ENCODE results near the gene TRAIP. TPM values are rescaled to one million over a fixed set of nuclear protein-coding genes. Genes with fewer than 3 reads are reported as not detected.
"Not testable (repeated sequence)": the region's sequence is repeated elsewhere in the genome, so short reads cannot be mapped to it uniquely, and the experiment has no call there.

TRAIP gene
- total RNA-seq, 1 donor from 2014 or later, result 5.5 TPM

DNA sequence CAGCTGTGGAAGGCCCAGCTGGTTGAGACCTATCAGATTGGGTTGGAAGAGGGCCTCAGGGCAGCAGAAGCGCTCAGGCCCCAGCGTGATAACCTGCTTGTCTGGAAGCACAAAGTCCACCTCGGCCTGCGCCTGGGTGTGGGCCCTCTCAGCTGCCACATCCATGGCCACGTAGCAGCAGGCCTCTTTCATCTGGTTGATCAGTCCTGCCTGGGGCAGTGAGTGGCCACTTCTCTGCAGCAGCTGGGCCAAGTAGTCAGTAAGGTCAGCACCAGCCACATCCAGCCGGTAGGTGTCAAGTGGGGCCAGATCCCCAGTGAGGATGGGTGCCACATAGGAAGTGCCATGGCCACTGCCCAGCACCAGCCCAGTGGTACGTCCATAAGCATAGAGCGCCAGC lies 17.3 kb upstream of the TRAIP start:
- ATAC-seq, result no peak

DNA sequence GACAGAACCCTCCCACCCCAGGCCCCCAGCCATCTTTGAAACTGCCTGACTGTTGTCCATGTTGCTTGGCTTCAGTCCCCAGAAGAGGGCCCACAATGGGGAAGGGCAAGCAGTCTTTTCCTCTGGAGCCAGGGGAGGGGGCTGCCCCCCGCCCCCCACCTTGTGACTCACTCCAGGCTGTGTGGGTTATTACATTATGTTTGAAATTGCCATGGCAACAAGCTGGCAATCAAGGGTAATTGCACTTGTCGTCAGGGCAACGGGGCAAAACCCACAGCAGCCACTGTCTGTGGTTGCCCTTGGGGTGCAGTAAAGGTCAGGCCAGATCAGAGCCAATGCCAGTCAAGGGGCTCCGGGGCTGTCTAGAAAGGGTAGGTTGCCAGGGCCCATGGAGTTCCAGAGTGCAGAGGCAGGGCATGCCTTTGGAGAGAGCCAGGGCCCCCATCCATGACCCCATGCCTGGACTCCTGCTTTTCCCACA lies 16.5 kb upstream of the TRAIP start:
- ATAC-seq, result no peak

DNA sequence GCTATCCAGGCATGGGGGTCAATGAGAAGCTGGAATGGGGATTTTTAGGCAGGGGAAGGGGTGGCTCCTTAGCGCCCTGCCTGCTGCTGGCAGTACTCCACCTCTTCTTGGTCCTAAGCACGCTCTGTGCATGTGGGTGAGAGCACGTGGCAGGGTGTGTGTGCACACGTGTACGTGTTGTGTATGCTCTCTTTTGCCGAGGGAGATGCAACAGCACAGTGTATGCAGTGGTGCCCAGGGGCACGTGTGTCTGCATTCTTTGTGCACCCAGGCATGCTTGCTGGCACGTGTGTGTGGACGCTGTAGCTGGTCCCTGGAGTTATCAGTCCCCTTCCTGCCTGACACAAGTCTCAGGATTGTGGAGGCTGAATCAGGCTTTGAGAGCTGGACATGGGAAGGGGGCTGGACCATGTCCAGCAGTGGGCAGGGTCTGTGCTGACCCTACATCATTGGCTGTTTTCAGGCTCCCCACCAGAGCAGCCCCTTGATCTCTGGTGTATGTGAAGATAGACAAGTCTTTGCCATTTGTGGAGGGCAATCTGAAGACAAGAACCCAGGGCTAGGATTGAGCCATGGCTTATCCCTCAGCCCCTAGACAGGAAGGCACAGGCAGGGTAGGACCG lies 15.3 kb upstream of the TRAIP start:
- no peak for ATAC-seq

DNA sequence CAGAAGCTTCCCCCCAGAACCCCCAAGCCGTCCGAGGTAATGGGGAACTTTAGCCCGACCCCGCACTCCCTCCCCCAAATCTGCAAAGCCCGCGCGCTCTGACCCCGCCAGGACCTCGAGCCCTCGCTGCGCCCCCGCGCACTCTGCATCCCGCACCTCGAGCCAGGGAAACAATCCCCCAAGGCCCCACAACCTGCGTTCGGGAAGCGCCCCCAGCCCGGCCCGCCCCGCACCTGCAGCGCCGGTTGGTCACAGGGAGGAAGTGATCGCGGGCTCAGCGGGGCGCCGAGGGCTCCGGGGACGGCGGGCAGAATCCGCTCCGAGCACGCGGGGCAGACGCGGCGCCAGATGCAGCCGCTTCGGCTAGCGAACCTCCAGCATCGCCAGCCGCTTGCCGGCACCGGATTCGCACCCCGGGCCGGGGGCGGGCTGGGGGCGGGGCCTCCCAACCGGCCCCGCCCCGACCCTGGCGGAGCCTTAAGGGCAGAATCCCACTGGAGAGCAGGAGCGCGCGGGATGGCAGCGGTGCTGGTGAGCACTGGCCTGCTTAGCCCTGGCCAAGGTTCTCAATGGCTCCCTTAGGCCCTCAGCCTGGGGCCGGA lies 13.3 kb upstream of the TRAIP start, which contains the start of gene CAMKV:
Gene CAMKV (minus strand): TSS at position 382 of the 602 bp plus-strand sequence. CDS start 7,518 bp downstream, outside the sequence.
- no peak for ATAC-seq

DNA sequence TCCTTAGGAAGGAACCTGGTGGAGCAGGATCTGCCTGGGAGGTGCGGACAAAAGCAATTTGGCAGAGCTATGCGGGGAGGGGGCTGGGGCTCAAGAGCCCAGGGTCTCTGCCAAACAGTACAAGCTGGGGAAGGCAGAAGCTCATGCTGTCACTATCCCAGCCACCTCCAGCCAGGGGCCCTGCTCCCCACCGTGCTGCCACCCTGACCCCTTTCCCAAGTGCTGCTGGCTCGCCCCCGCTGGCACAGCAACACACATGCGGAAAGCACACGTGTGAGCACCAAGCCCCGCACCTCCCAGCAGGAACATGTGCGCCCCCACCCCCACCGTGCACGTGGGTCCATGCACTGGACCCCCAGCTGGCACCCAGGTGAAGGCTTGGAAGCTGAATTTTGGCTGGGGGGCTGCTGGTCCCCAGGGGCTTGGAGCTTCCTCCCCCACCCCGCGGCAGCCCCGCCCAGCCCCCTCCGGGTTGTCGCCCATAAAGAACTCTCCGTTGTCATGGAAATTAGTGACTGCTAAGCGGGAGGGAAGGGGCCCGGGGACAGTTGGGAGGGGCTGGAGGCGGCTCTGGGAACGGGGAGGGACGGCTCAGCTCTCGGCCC lies 12.6 kb upstream of the TRAIP start:
- no peak for ATAC-seq

DNA sequence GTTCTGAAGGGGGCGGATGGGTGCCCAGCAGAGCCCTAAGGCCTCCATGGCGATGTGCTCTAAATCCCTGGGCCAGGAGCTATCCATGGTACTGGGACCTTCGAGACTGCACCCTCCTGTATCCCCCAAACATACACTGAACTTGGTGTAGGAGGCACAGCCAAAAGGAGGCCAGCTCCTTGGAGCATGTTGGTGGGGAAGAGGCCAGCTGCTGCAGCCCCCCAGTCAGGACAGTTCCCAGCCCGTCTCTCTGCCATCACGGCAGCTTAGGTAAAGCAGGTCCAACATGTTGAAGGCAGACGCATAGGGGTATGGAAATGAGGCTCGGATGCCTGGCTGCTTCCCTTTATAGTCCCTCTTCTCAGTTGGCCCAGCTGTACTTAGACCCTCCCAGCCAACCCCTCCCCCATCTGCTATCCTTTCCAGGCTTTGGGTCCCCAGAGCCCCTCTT lies 11.5 kb upstream of the TRAIP start:
- ATAC-seq, result peak; percentile 29

DNA sequence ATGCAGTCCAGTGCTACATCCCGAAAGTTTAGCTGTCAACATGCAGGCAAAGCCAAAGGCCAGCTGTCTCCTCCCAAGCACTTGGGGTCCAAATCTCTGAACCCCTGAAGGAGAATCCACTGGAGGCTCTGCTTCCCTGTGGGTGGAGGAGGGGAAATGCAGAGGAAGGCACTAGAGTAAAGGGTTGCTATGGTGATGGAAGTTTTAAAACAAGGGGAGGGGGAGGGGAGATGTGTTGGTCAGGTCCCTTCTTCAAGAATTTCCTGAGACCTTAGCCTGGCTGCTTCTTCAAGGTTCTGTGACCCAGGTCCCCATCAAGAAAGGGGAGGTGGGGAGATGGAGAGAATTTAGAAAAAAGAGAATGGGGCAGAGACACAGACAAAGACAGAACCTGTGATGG lies 11.0 kb upstream of the TRAIP start:
- ATAC-seq, result no peak

DNA sequence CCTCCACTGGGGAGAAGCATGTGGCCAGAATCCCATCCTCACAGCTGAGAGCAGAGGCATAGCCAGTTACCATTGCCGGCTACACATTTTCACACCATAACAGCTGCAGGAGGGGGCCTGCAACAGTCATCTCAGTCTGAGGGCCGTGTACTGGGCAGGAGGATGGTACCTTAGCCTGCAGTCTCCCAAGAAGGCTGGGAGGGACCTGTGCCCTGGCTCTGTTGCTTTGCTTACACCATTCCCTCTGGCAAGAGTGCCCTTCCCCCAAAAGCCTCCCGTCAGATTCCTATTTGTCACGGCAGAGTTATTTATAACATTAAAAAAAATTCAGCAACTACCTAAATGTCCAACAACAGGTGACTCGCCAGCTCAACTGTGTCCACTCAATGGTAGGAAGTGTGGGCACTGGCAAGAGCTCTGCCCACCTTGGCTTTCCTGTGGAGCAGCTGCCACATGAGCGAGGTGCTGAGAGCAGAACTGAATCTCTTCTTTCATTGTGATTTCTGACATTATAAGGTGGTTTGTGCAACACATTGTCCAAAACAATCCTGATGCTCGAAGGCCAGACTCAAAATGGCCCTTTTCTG lies 8.9 kb upstream of the TRAIP start:
- no peak for ATAC-seq

DNA sequence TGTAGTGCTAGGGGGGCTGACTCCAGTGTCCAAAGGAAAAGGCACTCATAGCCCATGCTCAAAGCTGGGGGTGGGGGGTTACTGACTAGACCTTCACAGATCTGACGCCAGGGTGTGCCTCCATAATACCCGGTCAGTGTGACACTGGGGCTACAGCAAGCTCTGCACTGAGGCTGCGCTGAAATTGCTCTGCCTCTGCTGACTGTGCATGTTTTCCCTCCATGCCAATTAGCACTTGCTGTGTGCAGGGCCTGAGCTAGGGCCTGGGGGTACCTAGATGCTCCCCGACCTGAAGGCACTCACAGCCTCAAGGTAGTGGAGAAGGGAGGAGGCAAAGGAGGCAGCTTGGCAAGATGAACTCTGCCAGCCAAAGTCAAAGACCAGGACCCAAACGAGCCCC lies 8.1 kb upstream of the TRAIP start:
- no peak for ATAC-seq

DNA sequence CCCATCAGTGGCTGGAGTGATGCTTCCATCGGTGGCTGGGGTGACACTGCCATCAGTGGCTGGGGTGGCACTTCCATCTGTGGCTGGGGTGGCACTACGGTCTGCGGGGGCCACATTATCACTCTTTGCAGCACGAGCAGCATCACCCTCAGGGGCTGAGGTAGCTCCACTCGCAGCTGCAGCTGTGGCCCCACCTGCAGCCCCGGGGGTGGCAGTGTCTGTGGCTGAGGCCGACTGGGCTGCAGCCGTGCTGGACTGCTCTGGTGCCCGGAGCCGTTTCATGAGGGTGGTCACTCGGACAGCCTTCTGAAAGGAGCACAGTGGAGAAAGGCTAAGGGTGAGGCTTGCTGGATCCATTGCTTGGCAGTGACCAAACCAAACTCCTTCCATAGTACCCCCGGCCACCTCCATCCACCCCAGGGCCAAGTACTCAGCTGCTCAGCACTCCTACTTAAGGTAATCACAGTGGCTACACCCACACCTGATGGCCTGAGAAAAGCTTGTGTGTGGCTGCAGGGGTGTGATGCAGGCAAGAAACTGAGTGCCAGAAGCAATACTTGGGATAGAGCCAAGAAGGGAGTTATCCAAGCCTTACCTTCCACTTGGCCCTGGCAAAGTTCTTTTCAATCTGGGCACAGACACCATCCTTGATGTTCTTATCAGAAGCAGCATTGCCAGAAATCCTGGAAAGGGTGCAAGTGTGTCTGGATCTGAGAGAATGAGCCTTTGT lies 3.4 kb upstream of the TRAIP start:
- no peak for ATAC-seq

DNA sequence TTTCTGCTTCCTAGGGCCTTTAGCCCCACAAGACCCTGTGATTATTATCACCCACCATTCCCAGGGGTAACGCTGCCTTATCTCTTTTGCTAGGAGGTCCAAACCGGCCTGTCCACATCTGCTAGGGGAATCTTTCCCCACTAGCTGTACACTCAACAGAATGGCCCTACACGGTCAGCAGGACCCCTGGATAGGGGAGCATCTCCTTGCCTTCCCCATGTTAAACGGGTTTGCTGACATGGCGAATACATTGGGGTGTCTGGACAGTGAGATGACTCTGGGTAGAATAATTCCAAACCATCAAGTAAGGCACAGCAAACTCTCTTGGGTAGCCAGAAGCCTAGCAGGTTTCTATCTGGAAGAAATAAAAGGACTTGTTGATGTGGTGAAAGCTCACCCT lies 702 bp downstream of the TRAIP start:
- no peak for ATAC-seq

DNA sequence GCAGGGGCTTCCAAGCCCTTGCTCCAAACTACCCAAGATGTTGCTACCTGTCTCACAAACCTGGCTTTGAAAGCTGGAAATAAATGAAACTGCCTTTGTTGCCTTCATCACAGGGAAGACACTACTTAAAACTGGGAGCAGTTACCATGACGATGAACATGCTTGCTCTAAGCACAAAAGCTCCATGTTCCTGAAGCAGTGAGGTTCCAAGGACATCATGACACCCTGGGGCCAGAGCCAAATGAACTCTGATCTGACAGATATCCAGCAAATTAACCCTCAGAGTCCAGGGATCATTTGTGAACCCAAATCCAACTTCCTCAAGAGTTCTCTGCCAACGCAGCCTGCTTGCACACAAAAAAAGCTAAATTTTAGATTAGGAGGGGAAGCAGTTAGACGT lies 10.7 kb downstream of the TRAIP start:
- ATAC-seq, result no peak

DNA sequence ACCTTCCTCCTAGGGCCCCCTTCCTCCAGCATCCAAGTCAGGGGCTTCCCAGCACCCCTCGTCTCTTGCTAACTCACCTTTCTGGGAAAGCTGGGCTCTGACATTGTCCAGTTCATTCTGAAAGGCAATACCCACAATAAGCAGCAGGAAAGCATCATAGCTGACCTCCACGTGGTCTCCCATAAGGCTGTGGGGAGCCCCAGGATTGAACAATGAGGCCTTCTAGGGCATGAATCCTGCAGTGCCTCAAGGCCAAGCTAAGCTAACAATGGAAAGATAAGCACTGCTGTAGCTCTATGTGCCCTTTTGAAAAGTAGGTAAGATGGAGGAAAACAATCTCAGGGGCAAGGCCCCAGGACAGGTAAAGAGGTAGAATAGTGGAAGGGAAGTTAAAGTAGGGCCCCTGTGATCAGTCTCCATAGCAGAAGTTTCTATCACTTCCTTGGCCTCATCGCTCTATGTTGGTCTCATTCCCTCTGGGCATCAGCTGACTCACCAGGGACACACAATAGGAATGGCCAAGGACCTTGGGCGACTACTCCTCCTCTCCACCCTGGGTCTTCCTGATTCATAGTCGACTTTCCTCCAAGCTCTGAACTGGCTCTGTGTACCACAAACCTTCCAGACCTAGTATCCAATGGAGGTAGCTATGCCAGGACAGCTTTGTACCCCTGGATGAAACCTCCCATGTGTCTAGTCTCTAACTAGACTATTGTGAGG lies 11.7 kb downstream of the TRAIP start:
- ATAC-seq, result no peak

DNA sequence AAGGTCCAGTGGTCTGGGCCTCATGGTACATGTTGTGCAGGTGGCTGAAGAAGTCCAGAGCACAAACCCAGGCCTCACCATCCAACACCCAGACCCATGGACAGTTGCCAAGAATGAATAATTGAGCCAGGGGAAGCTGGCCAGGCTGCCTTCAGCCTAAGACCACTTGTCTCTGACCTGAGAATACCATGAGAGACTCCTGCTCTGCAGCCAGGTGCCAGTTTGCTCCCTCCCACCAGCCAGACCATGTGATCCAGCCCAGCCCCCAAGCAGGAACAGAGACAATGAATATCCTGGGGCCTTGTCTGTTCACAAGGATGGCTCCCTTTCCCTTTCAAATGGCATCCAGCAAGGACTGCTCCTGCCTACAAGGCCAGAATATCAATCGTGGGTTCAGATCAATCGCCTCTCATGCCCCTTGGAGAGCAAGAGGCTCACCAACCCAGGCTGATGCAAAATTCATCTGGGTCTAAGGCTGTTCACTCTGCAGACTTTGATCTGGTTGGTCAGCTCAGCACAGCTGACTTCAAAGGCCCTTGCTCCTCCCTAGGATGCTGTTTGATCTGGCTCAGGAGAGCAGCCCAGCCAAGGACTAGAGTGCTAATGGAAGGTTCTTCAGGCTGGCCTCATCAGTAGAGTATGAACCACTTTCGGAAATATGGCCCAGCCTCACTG lies 13.4 kb downstream of the TRAIP start:
- no peak for ATAC-seq

DNA sequence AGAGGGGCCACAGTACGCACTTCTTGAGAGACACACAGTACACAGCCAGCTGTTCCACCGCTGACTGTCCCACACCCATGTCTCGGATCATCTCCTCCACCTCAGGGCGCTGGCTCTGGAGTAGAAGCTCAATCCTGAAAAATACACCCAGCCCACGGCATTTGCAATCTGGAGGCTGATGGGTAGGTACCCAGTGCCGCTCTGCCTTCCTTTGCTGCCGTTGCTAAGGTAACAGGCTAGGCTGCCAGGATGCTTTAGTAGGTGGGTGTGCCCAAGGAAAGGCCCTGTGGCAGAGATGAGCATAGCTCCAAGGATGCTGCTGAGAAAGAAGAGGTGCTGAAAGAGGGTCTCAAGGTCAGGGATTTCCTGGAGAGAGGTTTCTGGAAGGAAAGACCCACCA lies 14.6 kb downstream of the TRAIP start:
- ATAC-seq, result no peak

DNA sequence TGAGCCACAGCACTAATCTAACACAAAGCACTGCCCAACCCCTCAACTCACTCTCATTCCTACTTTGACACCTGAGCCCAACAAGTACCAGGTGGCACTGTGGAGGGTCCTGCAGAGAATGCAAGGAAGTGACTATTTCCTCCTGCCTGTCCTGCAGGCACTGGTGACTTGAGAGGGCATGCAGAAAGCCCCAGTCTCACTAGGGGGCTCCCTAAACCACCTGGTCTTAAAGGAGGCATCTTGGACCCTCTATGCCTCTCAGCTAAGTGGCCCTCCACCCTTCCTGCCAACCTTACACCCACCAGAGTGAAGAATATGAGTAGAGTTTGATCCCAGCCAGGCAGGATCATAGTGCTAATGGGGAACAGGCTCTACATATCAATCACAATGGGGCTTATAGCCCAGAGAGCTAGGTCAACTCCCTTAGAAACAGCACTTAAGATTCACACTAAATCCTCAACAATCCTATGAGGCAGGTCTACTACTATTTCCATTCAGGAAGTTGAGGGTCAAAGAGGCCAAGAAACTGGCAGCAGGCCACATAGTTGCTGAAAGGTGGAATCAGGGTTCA lies 15.2 kb downstream of the TRAIP start:
- ATAC-seq, result no peak

DNA sequence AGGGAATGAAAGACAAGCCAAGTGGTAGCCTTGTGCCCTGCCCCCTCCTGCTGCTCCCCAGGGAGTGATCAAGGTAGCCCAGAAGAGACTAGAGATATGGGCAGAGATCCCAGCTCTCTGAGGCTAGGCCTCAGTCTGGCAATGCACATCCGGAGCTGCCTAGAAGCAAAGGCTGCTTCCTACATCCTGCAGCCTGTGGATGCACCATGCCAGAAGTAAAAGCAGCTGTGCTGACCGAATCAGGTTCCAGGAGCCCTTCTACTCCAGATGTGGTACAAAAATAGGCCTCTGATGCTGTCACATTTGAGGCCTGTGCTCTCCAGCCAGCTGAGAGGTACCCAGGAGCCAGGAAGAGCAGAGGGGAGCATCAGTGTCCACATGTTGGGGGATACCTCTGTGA lies 16.0 kb downstream of the TRAIP start:
- ATAC-seq, result no peak

DNA sequence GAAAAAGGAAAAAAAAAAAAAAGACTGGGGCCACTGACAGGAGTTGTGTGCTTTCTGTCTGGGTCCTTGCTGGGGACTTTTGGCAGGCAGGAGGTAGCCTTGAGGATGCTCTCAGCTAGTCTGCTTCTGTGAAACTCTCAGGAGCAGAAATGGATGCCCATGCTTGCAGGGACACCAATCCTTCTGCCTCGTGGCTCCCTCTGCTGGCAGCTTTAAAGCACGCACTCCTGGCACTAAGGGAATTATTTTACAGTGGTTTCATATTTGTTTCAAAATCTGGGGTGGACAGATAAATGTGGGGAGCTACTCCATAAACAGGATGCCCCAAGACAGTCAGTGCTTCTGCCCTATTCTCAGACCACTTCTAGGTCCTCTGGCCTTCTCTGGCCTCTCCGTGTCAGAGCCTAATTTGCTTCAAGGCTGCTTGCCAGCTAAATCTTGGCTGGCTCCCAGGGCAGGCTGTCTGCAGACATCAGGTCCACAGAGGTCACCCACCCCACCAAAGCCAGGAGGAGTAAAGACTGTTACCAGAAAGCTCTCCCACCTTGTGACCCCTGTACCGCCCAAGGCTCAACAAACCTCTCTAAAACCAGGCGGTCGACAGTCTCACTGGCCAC lies 17.1 kb downstream of the TRAIP start:
- ATAC-seq, result peak; percentile 84

DNA sequence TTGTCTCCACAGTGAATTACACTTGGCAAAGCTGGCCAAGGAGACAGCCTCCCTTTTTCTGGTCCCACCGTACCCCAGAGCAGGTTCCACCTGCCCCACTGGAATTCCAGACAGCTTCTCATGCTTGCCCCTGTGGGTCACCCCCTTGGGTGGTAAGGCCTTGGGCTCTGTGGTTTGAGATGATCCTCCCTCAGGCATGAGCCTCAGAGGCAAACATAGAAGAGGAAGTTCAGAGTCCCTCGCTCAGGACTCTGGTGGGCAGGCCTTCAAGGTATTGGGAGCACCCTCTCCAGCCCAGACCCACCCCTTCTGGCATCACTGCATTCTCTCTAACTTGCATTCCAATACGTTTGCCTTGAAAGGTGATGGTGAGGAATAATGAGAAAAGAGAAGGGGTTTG lies 25.0 kb downstream of the TRAIP start:
- ATAC-seq, result no peak

DNA sequence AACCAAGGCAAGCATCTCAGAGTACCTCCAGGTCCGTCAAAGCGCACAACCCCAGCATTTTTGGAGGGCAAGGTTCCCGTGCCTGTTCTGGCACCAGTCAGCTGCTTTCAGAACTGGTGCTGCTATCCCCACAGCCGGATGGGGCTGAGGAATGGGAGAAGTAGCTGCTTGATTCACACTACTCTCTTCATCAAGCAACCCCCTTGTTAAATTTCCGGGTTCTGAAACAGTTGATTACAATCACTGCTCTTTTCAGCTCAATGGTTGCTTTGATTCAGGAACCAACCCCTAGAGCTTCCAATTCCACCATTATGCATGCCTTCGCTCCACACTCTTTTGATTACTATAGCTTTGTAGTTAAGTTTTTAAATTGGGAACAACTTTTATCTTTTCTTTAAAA lies 30.3 kb downstream of the TRAIP start:
- ATAC-seq, result no peak

DNA sequence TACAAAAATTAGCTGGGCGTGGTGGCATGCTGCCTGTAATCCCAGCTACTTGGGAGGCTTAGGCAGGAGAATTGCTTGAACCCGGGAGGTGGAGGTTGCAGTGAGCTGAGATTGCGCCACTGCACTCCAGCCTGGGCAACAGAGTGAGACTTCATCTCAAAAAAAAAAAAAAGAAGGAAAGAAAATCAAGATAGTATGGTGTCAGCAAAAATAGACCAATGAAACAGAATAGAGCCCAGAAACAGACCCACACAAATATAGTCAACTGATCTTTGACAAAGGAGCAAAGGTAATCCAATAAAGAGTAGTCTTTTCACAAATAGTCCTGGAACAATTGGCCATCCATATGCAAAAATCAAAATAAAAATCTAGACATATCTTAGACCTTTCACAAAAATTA lies 33.2 kb downstream of the TRAIP start:
- not testable (repeated sequence) for ATAC-seq

Measured in esophagus mucosa (tissue), 1 donor.